Activated T-helper 9 cell treated with anti-CD3 and anti-CD28 coated beads, Interleukin-2, amount 50 U/mL, for 16 hours (primary cell): ENCODE results near the gene ZNF680.
A peak's percentile ranks its signal among the peaks of the same experiment; 100 is the strongest.
"Not testable (repeated sequence)": the region's sequence is repeated elsewhere in the genome, so short reads cannot be mapped to it uniquely, and the experiment has no call there.

Experiments
- DNase-seq: peaks from one replicate; pipeline ENCODE4 v3.0.0-alpha.2; 2020; ENCODE audit warnings: low read depth

ZNF680 gene

GRCh38 chr7:64562626-64563278, at the start of gene ZNF680:
Gene ZNF680 (minus strand): TSS chr7:64563071. CDS start chr7:64562954, 117 bp downstream.
- peak; percentile 81 for DNase-seq

GRCh38 chr7:64612452-64612851, 49.6 kb upstream of the ZNF680 start:
- DNase-seq = no peak

- DNase-seq = no peak
These were observed 48.8 kb upstream of the ZNF680 start for GRCh38 chr7:64611717-64612116.

GRCh38 chr7:64610997-64611396, 48.1 kb upstream of the ZNF680 start:
- DNase-seq = no peak

- no peak for DNase-seq
These were observed 45.4 kb upstream of the ZNF680 start for GRCh38 chr7:64608116-64608910.

GRCh38 chr7:64606385-64606784, 43.5 kb upstream of the ZNF680 start:
- no peak for DNase-seq

GRCh38 chr7:64603271-64603670, 40.4 kb upstream of the ZNF680 start:
- no peak for DNase-seq

- DNase-seq = no peak
These were observed 39.6 kb upstream of the ZNF680 start for GRCh38 chr7:64602518-64602917.

- no peak for DNase-seq
These were observed 39.2 kb upstream of the ZNF680 start for GRCh38 chr7:64602086-64602485.

GRCh38 chr7:64599359-64599758, 36.5 kb upstream of the ZNF680 start:
- no peak for DNase-seq

GRCh38 chr7:64590971-64591370, 28.1 kb upstream of the ZNF680 start:
- no peak for DNase-seq

GRCh38 chr7:64581926-64582894, 19.3 kb upstream of the ZNF680 start:
- no peak for DNase-seq

- DNase-seq = no peak
These were observed 18.5 kb upstream of the ZNF680 start for GRCh38 chr7:64581391-64581790.

- no peak for DNase-seq
These were observed 11.7 kb upstream of the ZNF680 start for GRCh38 chr7:64574540-64575099.

- DNase-seq = not testable (repeated sequence)
These were observed 7.4 kb upstream of the ZNF680 start for GRCh38 chr7:64570284-64570605.

- peak; percentile 12 for DNase-seq
These were observed 6.8 kb upstream of the ZNF680 start for GRCh38 chr7:64569372-64570283.

GRCh38 chr7:64562256-64562625, 630 bp downstream of the ZNF680 start:
- no peak for DNase-seq

- no peak for DNase-seq
These were observed 3.7 kb downstream of the ZNF680 start for GRCh38 chr7:64559206-64559605.

GRCh38 chr7:64558781-64559180, 4.1 kb downstream of the ZNF680 start:
- no peak for DNase-seq

- DNase-seq = no peak
These were observed 4.6 kb downstream of the ZNF680 start for GRCh38 chr7:64558323-64558705.

GRCh38 chr7:64557601-64558322, 5.1 kb downstream of the ZNF680 start:
- no peak for DNase-seq
